Stomach (tissue), 4 donors: ENCODE measurements around the gene ADGRF4.

Source experiments
- POLR2A ChIP-seq, 4 donors: fragments of 450-650 bp; IDR thresholded peaks; one replicate each; pipeline ENCODE4 v1.6.1; 2016; ENCODE audit warnings: antibody characterized with exemption in 4 of 4, control low read depth in 2 of 4, mild to moderate bottlenecking in 1 of 4, moderate library complexity in 1 of 4
- POLR2AphosphoS5 ChIP-seq, 3 donors: sonication (generic); formaldehyde crosslinking; IDR thresholded peaks; one replicate each; pipeline ENCODE4 v1.6.1; 2016; ENCODE audit warnings: antibody characterized with exemption in 3 of 3
- TF ChIP-seq, protein P1 (sequence below), 7 experiments: fragments of 450-650 bp in 4 of 7; fragments of 200-600 bp in 3 of 7; sonication (generic) in 3 of 7; IDR thresholded peaks; one replicate each; pipeline ENCODE4 v1.5.1; 2016 to 2019; ENCODE audit warnings: antibody characterized with exemption in 7 of 7, control low read depth in 2 of 7, mild to moderate bottlenecking in 1 of 7

DNA sequence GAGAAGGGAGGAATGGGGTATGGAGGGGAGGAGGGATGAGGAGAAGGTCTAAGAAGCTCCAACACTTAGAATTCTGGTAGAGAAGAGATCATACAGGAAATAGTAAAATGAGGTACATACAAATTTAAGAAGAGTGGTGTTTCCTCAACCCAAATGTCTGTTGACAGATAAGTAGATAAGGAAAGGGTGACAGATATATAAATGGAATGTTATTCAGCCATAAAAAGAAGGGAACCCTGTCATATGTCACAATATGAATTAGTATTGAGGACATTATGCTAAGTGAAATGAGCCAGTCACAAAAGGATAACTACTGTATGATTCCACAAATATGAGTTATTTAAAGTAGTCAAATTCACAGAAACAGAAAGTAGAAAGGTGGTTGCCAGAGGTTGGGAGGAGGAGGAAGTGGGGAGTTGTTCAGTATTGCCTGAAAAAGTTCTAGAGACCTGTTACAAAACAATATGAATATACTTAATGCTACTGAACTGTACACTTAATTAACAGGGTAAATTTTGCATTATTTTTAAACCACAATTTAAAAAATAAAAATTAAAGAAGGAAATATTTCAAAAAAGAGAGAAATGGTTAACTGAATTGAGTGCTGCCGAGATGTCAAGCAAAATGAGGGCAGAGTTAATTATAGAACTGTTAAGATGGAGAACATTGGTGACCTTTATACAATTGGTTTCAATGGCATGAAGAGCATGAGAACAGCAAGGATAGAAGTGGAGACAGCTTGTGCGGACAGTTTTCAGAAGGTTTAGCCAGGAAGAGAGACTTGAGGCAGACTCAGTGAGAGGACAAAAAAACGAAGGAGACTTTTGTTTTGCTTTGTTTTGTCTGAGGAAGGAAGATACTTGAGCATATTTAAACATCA lies 47.6 kb upstream of the ADGRF4 start:
- TF ChIP-seq POLR2A (IDR thresholded peaks at IDR 0.05) = no peak
- TF ChIP-seq, protein P1, sequence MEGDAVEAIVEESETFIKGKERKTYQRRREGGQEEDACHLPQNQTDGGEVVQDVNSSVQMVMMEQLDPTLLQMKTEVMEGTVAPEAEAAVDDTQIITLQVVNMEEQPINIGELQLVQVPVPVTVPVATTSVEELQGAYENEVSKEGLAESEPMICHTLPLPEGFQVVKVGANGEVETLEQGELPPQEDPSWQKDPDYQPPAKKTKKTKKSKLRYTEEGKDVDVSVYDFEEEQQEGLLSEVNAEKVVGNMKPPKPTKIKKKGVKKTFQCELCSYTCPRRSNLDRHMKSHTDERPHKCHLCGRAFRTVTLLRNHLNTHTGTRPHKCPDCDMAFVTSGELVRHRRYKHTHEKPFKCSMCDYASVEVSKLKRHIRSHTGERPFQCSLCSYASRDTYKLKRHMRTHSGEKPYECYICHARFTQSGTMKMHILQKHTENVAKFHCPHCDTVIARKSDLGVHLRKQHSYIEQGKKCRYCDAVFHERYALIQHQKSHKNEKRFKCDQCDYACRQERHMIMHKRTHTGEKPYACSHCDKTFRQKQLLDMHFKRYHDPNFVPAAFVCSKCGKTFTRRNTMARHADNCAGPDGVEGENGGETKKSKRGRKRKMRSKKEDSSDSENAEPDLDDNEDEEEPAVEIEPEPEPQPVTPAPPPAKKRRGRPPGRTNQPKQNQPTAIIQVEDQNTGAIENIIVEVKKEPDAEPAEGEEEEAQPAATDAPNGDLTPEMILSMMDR (IDR thresholded peaks at IDR 0.05) = no peak
- no peak for TF ChIP-seq POLR2AphosphoS5 (IDR thresholded peaks at IDR 0.05)
